SK-N-SH (cell line): ENCODE results near the gene DNAJC16. TPM values are rescaled to one million over a fixed set of nuclear protein-coding genes. Genes with fewer than 3 reads are reported as not detected.

Experiments used
- CTCF ChIA-PET: fragments of 300-600, 350-600 bp; formaldehyde crosslinking; extraction: SDS; loops from one replicate; lab custom pipeline; 2021; lab: Yijun Ruan, JAX
- POLR2A ChIA-PET: fragments of 350-600 bp; sonication (Branson Sonifier 250); formaldehyde crosslinking; extraction: SDS; loops from one replicate; lab custom pipeline; 2020; ENCODE audit warnings: antibody characterized with exemption, inconsistent platforms; lab: Yijun Ruan, JAX
- DNase-seq: peaks from one replicate; pipeline ENCODE4 v3.0.0; 2012
- H2AFZ ChIP-seq: fragments of 200-600 bp; sonication (generic); 2 replicates; pipeline ENCODE4 v1.8.1; 2016; ENCODE audit warnings: antibody characterized with exemption, mild to moderate bottlenecking, low read depth
- H3F3A ChIP-seq: fragments of 200-600 bp; sonication (generic); replicated peaks from 2 replicates; pipeline ENCODE3; 2016; ENCODE audit warnings: antibody characterized with exemption, mild to moderate bottlenecking; ENCODE audit not compliant: insufficient read depth
- H3K27ac ChIP-seq, 2 experiments: fragments of 200-500 bp in 1 of 2; fragments of 200-600 bp in 1 of 2; sonication (Bioruptor generic) in 1 of 2; sonication (generic), shearing (Covaris generic) in 1 of 2; 2 replicates each; pipeline versions ENCODE4 v1.5.1 to v1.6.1; 2014 to 2016; ENCODE audit warnings: low read depth in 2 of 2, inconsistent platforms in 1 of 2, low read length in 1 of 2, mild to moderate bottlenecking in 1 of 2, mixed read lengths in 1 of 2
- H3K27me3 ChIP-seq: fragments of 200-600 bp; sonication (generic), shearing (Covaris generic); 2 replicates; pipeline ENCODE4 v1.6.1; 2016; ENCODE audit warnings: mixed run types; ENCODE audit not compliant: insufficient read depth
- H3K36me3 ChIP-seq, 2 experiments: fragments of 200-500 bp in 1 of 2; fragments of 200-600 bp in 1 of 2; sonication (Bioruptor generic) in 1 of 2; sonication (generic) in 1 of 2; replicated peaks in 1 of 2; 2 replicates each; pipeline versions ENCODE3 to v1.5.1; 2014 to 2016; ENCODE audit warnings: low read length in 1 of 2, mild to moderate bottlenecking in 1 of 2; ENCODE audit not compliant: insufficient read depth in 2 of 2, control insufficient read depth in 1 of 2
- H3K4me1 ChIP-seq, 2 experiments: fragments of 200-500 bp in 1 of 2; fragments of 200-600 bp in 1 of 2; sonication (Bioruptor generic) in 1 of 2; sonication (generic), shearing (Covaris generic) in 1 of 2; 2 replicates each; pipeline versions ENCODE4 v1.5.1 to v1.6.1; 2014 to 2016; ENCODE audit warnings: low read depth in 1 of 2, low read length in 1 of 2, mixed run types in 1 of 2; ENCODE audit not compliant: insufficient read depth in 2 of 2, control insufficient read depth in 1 of 2
- H3K4me2 ChIP-seq: fragments of 200-600 bp; sonication (generic), shearing (Covaris generic); 2 replicates; pipeline ENCODE4 v1.6.1; 2017; ENCODE audit warnings: mixed run types
- H3K4me3 ChIP-seq, 2 experiments: fragments of 200-500 bp in 1 of 2; fragments of 200-600 bp in 1 of 2; sonication (Bioruptor generic) in 1 of 2; sonication (generic), shearing (Covaris generic) in 1 of 2; 2 replicates each; pipeline versions ENCODE4 v1.5.1 to v1.8.1; 2014 to 2016; ENCODE audit warnings: low read depth in 2 of 2, inconsistent platforms in 1 of 2, low read length in 1 of 2, mild to moderate bottlenecking in 1 of 2, mixed read lengths in 1 of 2, moderate library complexity in 1 of 2
- H3K79me2 ChIP-seq: fragments of 200-600 bp; sonication (generic); 2 replicates; pipeline ENCODE4 v1.8.1; 2017; ENCODE audit warnings: mild to moderate bottlenecking; ENCODE audit not compliant: insufficient read depth
- H3K9ac ChIP-seq: fragments of 200-600 bp; sonication (generic); 2 replicates; pipeline ENCODE4 v1.6.1; 2017; ENCODE audit warnings: mixed run types
- H3K9me2 ChIP-seq: fragments of 200-600 bp; sonication (generic); 2 replicates; pipeline ENCODE4 v1.6.1; 2017; ENCODE audit warnings: mixed run types
- H3K9me3 ChIP-seq: fragments of 200-600 bp; sonication (generic); 2 replicates; pipeline ENCODE4 v1.6.1; 2017; ENCODE audit warnings: mixed run types, mild to moderate bottlenecking, moderate library complexity
- H4K20me1 ChIP-seq: fragments of 200-600 bp; sonication (generic); 2 replicates; pipeline ENCODE4 v1.6.1; 2017; ENCODE audit warnings: mild to moderate bottlenecking, mixed run types; ENCODE audit not compliant: insufficient read depth
- CTCF ChIP-seq: fragments of 200-600 bp; sonication (generic); IDR thresholded peaks from 2 replicates; pipeline ENCODE4 v1.6.1; 2017; ENCODE audit warnings: antibody characterized with exemption, mild to moderate bottlenecking, moderate library complexity
- ELF1 ChIP-seq: IDR thresholded peaks from 2 replicates; pipeline ENCODE4 v1.4.0; 2012
- FOSL2 ChIP-seq: IDR thresholded peaks from 2 replicates; pipeline ENCODE4 v1.4.0; 2012; ENCODE audit warnings: low read depth, mild to moderate bottlenecking, moderate library complexity, borderline replicate concordance
- GATA2 ChIP-seq: sonication (generic); formaldehyde crosslinking; IDR thresholded peaks from 2 replicates; pipeline ENCODE4 v1.5.0; 2020; ENCODE audit warnings: mild to moderate bottlenecking, missing genetic modification reagents
- IRF3 ChIP-seq: fragments of 150-350 bp; IDR thresholded peaks from 2 replicates; pipeline ENCODE4 v1.6.1; 2016; ENCODE audit warnings: mild to moderate bottlenecking, low read depth, low read length
- MAX ChIP-seq: IDR thresholded peaks from 2 replicates; pipeline ENCODE4 v1.4.0; 2012; ENCODE audit warnings: low read depth
- MEF2A ChIP-seq: IDR thresholded peaks from 2 replicates; pipeline ENCODE4 v1.4.0; 2012; ENCODE audit warnings: low read depth, borderline replicate concordance
- NFIC ChIP-seq: IDR thresholded peaks from 2 replicates; pipeline ENCODE4 v1.4.0; 2012; ENCODE audit warnings: borderline replicate concordance
- NRF1 ChIP-seq: IDR thresholded peaks from 2 replicates; pipeline ENCODE4 v1.6.1; 2012; ENCODE audit warnings: low read depth, mild to moderate bottlenecking, low read length
- PBX3 ChIP-seq: IDR thresholded peaks from 2 replicates; pipeline ENCODE4; 2012
- POLR2AphosphoS5 ChIP-seq: IDR thresholded peaks from 2 replicates; pipeline ENCODE4 v1.6.1; 2012; ENCODE audit warnings: low read depth, low read length
- RXRA ChIP-seq: IDR thresholded peaks from 2 replicates; pipeline ENCODE4 v1.4.0; 2012; ENCODE audit warnings: low read depth, mild to moderate bottlenecking, borderline replicate concordance
- TCF12 ChIP-seq: IDR thresholded peaks from 2 replicates; pipeline ENCODE4 v1.4.0; 2012
- TEAD4 ChIP-seq: IDR thresholded peaks from 2 replicates; pipeline ENCODE4 v1.4.0; 2012; ENCODE audit warnings: mild to moderate bottlenecking, borderline replicate concordance; ENCODE audit not compliant: insufficient read depth
- USF1 ChIP-seq: IDR thresholded peaks from 2 replicates; pipeline ENCODE4 v1.4.0; 2012; ENCODE audit warnings: low read depth, borderline replicate concordance
- YY1 ChIP-seq: IDR thresholded peaks from 2 replicates; pipeline ENCODE4 v1.4.0; 2012; ENCODE audit warnings: low read depth, mild to moderate bottlenecking
- ZBTB33 ChIP-seq: IDR thresholded peaks from 2 replicates; pipeline ENCODE4 v1.4.0; 2012; ENCODE audit warnings: low read depth, borderline replicate concordance
- WGBS: methylation state at CpG from one replicate; pipeline ENCODE4 v1.1.6; 2017; ENCODE audit warnings: low lambda C conversion rate; 5-methylcytosine and 5-hydroxymethylcytosine counted together
- polyA plus RNA-seq, 3 experiments: library from polyadenylated mRNA; depleted of rRNA; stranded (reverse); fragments of >200 nt; gene quantifications; 2 replicates each; pipeline ENCODE4 v1.2.3, GENCODE V29; 2012

The DNAJC16 gene
- polyA plus RNA-seq, 1 of the 3 experiments (the other 2 are of a cell fraction) = 8.4 TPM

- no peaks in the 10 kb centered on the region for H4K20me1 ChIP-seq
- H3K9me3 ChIP-seq = no peaks in the 10 kb centered on the region
- no peak overlapping the region for H3K4me3 ChIP-seq
- peaks cover 0 to 3% of the 10 kb centered on the region in 2 experiments for H3K36me3 ChIP-seq
- no peak overlapping the region for H2AFZ ChIP-seq
- CTCF ChIA-PET = no interaction called here
- TF ChIP-seq TCF12 (no peak), POLR2AphosphoS5 (no peak), YY1 (no peak), ZBTB33 (no peak), FOSL2 (no peak), TEAD4 (no peak), MAX (no peak), MEF2A (no peak), GATA2 (CRISPR knock-in tag) (no peak), NRF1 (no peak)
- TF ChIP-seq, all 33 proteins: peak for 0
- POLR2A ChIA-PET = no interaction called here
- H3K4me1 ChIP-seq = no peaks in the 10 kb centered on the region
- H3K27ac ChIP-seq = no peak overlapping the region
- H3K4me2 ChIP-seq = no peak overlapping the region
- H3K27me3 ChIP-seq = no peaks in the 10 kb centered on the region
- H3K9ac ChIP-seq = no peak overlapping the region
- no peaks in the 10 kb centered on the region for H3K9me2 ChIP-seq
- no peak for DNase-seq
- H3F3A ChIP-seq = peaks cover 2% of the 10 kb centered on the region
- WGBS = 90% methylated on average over 2 of the region's 4 CpGs
- H3K79me2 ChIP-seq = no peaks in the 10 kb centered on the region
Observed at GRCh38 chr1:15577691-15578090, 51.0 kb downstream of the DNAJC16 start.

GRCh38 chr1:15578921-15579682 lies 52.5 kb downstream of the DNAJC16 start:
- DNase-seq = no peak
- Histone ChIP-seq H3K4me1 (no peaks in the 10 kb centered on the region), H4K20me1 (no peaks in the 10 kb centered on the region), H3K4me2 (no peak overlapping the region), H3K9me2 (no peaks in the 10 kb centered on the region), H3K79me2 (no peaks in the 10 kb centered on the region), H3K27me3 (no peaks in the 10 kb centered on the region), H3K27ac (no peak overlapping the region), H3F3A (peaks cover 2% of the 10 kb centered on the region), H3K4me3 (no peak overlapping the region), H3K9me3 (no peaks in the 10 kb centered on the region), H3K9ac (no peak overlapping the region), H2AFZ (no peak overlapping the region), H3K36me3 (peaks cover 0 to 3% of the 10 kb centered on the region in 2 experiments)
- 69% methylated on average over 10 of the region's 16 CpGs for WGBS
- ChIA-PET CTCF (interaction anchor here (0.7 kb wide), 1 partner anchor 181 kb away, joined by 4 read pairs; no protein-coding TSS in a partner anchor), POLR2A (no interaction called here)
- no peak for TF ChIP-seq RXRA
- no peak for TF ChIP-seq USF1
- TF ChIP-seq ELF1 = no peak
- TF ChIP-seq IRF3 = no peak
- TF ChIP-seq PBX3 = no peak
- TF ChIP-seq CTCF = no peak
- no peak for TF ChIP-seq POLR2AphosphoS5
- no peak for TF ChIP-seq TEAD4
- TF ChIP-seq NFIC = no peak
